Measurements from ENCODE around the gene PHYHD1.

DNA sequence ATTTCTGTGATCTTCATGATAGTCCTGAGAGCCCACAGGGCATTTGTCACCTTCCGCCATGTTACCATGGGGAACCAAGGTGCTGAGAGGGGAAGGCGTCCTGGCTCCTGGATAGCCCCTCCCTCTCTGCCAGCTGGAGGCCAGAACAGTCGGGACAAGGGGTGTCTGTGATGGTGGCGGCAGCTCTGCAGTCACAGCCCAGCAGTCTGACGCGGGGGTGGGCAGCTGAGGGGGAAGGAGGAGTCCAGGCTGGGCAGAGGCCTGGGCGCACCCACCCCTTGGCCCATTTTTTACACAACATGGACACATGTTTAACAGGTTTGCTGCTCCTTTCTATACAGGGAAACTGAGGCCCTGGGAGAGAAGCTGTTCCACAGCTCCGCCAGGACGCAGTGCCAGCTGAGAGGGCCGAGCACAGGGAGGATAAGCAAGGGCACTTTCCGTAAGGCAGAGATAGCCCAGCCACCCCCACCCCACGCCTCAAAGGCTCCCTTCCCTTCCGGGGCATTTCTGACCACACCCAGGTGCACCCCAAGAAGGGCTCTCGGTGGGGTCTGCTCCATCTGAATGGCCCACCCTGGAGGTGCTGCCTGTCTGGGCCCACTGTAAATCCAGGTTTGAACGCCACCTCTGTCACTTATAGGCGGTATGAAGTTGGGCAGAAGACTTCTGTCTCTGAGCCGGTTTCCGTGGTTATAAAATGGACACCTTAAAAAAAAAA is 21.8 kb upstream of the PHYHD1 start:
- TF ChIP-seq POLR2AphosphoS5 (IDR thresholded peaks at IDR 0.05) = no peak
- TF ChIP-seq, protein P1, sequence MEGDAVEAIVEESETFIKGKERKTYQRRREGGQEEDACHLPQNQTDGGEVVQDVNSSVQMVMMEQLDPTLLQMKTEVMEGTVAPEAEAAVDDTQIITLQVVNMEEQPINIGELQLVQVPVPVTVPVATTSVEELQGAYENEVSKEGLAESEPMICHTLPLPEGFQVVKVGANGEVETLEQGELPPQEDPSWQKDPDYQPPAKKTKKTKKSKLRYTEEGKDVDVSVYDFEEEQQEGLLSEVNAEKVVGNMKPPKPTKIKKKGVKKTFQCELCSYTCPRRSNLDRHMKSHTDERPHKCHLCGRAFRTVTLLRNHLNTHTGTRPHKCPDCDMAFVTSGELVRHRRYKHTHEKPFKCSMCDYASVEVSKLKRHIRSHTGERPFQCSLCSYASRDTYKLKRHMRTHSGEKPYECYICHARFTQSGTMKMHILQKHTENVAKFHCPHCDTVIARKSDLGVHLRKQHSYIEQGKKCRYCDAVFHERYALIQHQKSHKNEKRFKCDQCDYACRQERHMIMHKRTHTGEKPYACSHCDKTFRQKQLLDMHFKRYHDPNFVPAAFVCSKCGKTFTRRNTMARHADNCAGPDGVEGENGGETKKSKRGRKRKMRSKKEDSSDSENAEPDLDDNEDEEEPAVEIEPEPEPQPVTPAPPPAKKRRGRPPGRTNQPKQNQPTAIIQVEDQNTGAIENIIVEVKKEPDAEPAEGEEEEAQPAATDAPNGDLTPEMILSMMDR (IDR thresholded peaks at IDR 0.05) = no peak
- no peak for TF ChIP-seq POLR2A (IDR thresholded peaks at IDR 0.05)
